PC-9 (cell line): ENCODE measurements around the gene WBP11. TPM values are rescaled to one million over a fixed set of nuclear protein-coding genes. Genes with fewer than 3 reads are reported as not detected.

Experiments used
- BruUV-seq: library from RNA; stranded (reverse); fragments of 400-500 nt; replicated peaks from 2 replicates; lab custom pipeline; 2021; lab: Mats Ljungman, UMichigan
- CTCF ChIA-PET: fragments of 300-600 bp; sonication (Branson Sonifier 250); formaldehyde crosslinking; loops from one replicate; lab custom pipeline; 2022; ENCODE audit warnings: antibody characterized with exemption; lab: Charles Lee
- POLR2A ChIA-PET: fragments of 300-600 bp; sonication (Branson Sonifier 250); formaldehyde crosslinking; loops from one replicate; lab custom pipeline; 2022; ENCODE audit warnings: antibody characterized with exemption; ENCODE audit not compliant: unreplicated experiment; lab: Charles Lee
- DNase-seq, 2 experiments: peaks; one replicate each; pipeline versions ENCODE4 v3.0.0 to v3.0.0-alpha.2; 2015 to 2022; ENCODE audit warnings: mixed read lengths in 1 of 2
- H2AFZ ChIP-seq: fragments of 200-600 bp; sonication (generic); 2 replicates; pipeline ENCODE4 v1.8.1; 2017; ENCODE audit warnings: antibody characterized with exemption
- H3F3A ChIP-seq: fragments of 200-600 bp; sonication (generic); 2 replicates; pipeline ENCODE4 v1.8.1; 2017; ENCODE audit warnings: antibody characterized with exemption, mild to moderate bottlenecking, low read depth; ENCODE audit not compliant: insufficient read depth
- H3K27ac ChIP-seq: fragments of 200-600 bp; sonication (generic); 2 replicates; pipeline ENCODE4 v1.6.1; 2016; ENCODE audit warnings: mixed run types
- H3K27me3 ChIP-seq: fragments of 200-600 bp; sonication (generic); 2 replicates; pipeline ENCODE4 v1.6.1; 2016; ENCODE audit warnings: low read depth, mixed run types; ENCODE audit not compliant: insufficient read depth
- H3K36me3 ChIP-seq: fragments of 200-600 bp; sonication (generic); 2 replicates; pipeline ENCODE4 v1.6.1; 2016; ENCODE audit warnings: low read depth, mixed run types
- H3K4me1 ChIP-seq: fragments of 200-600 bp; sonication (generic); replicated peaks from 2 replicates; pipeline ENCODE4 v1.6.1; 2016; ENCODE audit warnings: mixed run types; ENCODE audit not compliant: insufficient read depth
- H3K4me2 ChIP-seq: fragments of 200-600 bp; sonication (generic); 2 replicates; pipeline ENCODE4 v1.6.1; 2017; ENCODE audit warnings: mixed run types
- H3K4me3 ChIP-seq: fragments of 200-600 bp; sonication (generic); 2 replicates; pipeline ENCODE4 v1.6.1; 2016; ENCODE audit warnings: mixed run types
- H3K79me2 ChIP-seq: fragments of 200-600 bp; sonication (generic); 2 replicates; pipeline ENCODE4 v1.6.1; 2017; ENCODE audit warnings: low read depth, mixed run types
- H3K9me2 ChIP-seq: fragments of 200-600 bp; sonication (generic); 2 replicates; pipeline ENCODE4 v1.8.1; 2017; ENCODE audit warnings: mild to moderate bottlenecking; ENCODE audit not compliant: insufficient read depth
- H3K9me3 ChIP-seq: fragments of 200-600 bp; sonication (generic); 2 replicates; pipeline ENCODE4 v1.8.1; 2016; ENCODE audit warnings: low read depth; ENCODE audit not compliant: insufficient read depth
- H4K20me1 ChIP-seq: fragments of 200-600 bp; sonication (generic); 2 replicates; pipeline ENCODE4 v1.8.1; 2017; ENCODE audit not compliant: insufficient read depth
- CTCF ChIP-seq: fragments of 200-600 bp; sonication (generic); conservative IDR thresholded peaks from 2 replicates; pipeline ENCODE4 v1.6.1; 2017; ENCODE audit warnings: mixed run types, antibody characterized with exemption, mild to moderate bottlenecking, moderate library complexity
- EZH2 ChIP-seq: fragments of 200-600 bp; sonication (generic); IDR thresholded peaks from 2 replicates; pipeline ENCODE4 v1.8.0; 2017; ENCODE audit warnings: antibody characterized with exemption, low read depth
- intact Hi-C: fragments of 100-400 bp; cut with micrococcal nuclease; formaldehyde crosslinking; loops from one replicate; pipeline ENCODE4 v1.10.0; 2022; ENCODE audit not compliant: unreplicated experiment
- total RNA-seq: library from RNA; stranded (reverse); gene quantifications from 2 replicates; pipeline ENCODE4 v1.2.3, GENCODE V29; 2021

The WBP11 gene
- total RNA-seq, 1 experiment from 2014 or later = 124 TPM

GRCh38 chr12:14773685-14774073 lies 29.6 kb downstream of the WBP11 start:
- intact Hi-C loops = loop anchor here (1.0 to 10.0 kb wide), 7 partner anchors 30 to 1111 kb away; partner anchors contain the start of genes ARHGDIB, ATF7IP, C12orf60 and STRAP
- BruUV-seq = no TSS peak
- Histone ChIP-seq H3K36me3 (no peaks in the 10 kb centered on the region), H3K9me2 (no peaks in the 10 kb centered on the region), H3K79me2 (peaks cover 54% of the 10 kb centered on the region), H3K4me2 (peak overlapping the region; percentile 88), H3K9me3 (no peaks in the 10 kb centered on the region), H4K20me1 (peaks cover 3% of the 10 kb centered on the region; the same call in 1 of the 2 replicates), H3K4me1 (peaks cover 46% of the 10 kb centered on the region), H3K27me3 (no peaks in the 10 kb centered on the region), H2AFZ (peak overlapping the region; percentile 83; the same call in 1 of the 2 replicates), H3K4me3 (peak overlapping the region; percentile 91), H3F3A (peaks cover 43% of the 10 kb centered on the region), H3K27ac (no peak overlapping the region)
- POLR2A ChIA-PET = interaction anchor here (0.6 to 0.7 kb wide), 2 partner anchors 16 to 1974 kb away, joined by 4 to 5 read pairs; no protein-coding TSS in a partner anchor
- CTCF ChIA-PET = interaction anchor here (0.7 to 1.3 kb wide), 2 partner anchors 30 to 516 kb away, joined by 4 to 5 read pairs; partner anchors contain the start of gene C12orf60
- no peak for TF ChIP-seq CTCF
- no peak for TF ChIP-seq EZH2
- DNase-seq = no peak

GRCh38 chr12:14772946-14773345 lies 30.3 kb downstream of the WBP11 start:
- no peak for DNase-seq

More at GRCh38 chr12:14772946-14773345, 30.3 kb downstream of the WBP11 start:
- ChIA-PET CTCF (no interaction called here), POLR2A (interaction anchor here (0.6 kb wide), 3 partner anchors 10 to 543 kb away, joined by 4 to 6 read pairs (median 6); no protein-coding TSS in a partner anchor)
- Histone ChIP-seq H3K36me3 (peaks cover 1% of the 10 kb centered on the region; the same call in 1 of the 2 replicates), H4K20me1 (peaks cover 4% of the 10 kb centered on the region; the same call in 1 of the 2 replicates), H3K4me1 (peaks cover 46% of the 10 kb centered on the region), H3K9me3 (no peaks in the 10 kb centered on the region), H3K9me2 (no peaks in the 10 kb centered on the region), H3K27ac (no peak overlapping the region), H3K27me3 (no peaks in the 10 kb centered on the region), H2AFZ (no peak overlapping the region), H3F3A (peaks cover 41% of the 10 kb centered on the region), H3K79me2 (peaks cover 61% of the 10 kb centered on the region), H3K4me2 (0 out of 2 replicates have a peak overlapping the region, but pooled peaks have one; percentile 1), H3K4me3 (no peak overlapping the region)
- intact Hi-C loops = loop anchor here (5.0 to 10.0 kb wide), 3 partner anchors 406 to 1112 kb away; partner anchors contain the start of genes ATF7IP and STRAP
- no TSS peak for BruUV-seq
- no peak for TF ChIP-seq EZH2
- no peak for TF ChIP-seq CTCF
